ENCODE results near the gene RASSF3.
"Not testable (repeated sequence)": the region's sequence is repeated elsewhere in the genome, so short reads cannot be mapped to it uniquely, and the experiment has no call there.

RASSF3 gene

DNA sequence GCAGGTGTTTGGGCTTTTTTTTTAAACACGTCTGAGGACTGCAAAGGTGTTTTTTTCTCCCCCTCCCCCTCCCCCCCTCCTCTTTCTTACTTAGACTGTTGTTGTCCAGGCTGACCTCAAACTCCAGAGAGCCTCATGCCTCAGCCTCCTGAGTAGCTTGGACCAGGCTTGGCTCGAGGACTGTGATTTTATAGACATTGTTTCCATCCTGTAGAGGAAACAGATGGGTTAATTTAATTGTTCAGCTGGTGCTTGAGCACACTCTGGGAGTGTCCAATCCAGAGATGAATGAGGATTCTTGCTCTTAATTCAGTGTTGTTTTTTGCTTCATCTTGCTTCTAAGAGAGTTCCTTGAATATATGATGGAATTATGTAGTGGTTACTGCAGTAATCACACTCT, 42.1 kb downstream of the RASSF3 start:
- no peak overlapping the region for H3K4me3 ChIP-seq (ENCODE audit: low read depth, low read length)
- TF ChIP-seq, protein P1, sequence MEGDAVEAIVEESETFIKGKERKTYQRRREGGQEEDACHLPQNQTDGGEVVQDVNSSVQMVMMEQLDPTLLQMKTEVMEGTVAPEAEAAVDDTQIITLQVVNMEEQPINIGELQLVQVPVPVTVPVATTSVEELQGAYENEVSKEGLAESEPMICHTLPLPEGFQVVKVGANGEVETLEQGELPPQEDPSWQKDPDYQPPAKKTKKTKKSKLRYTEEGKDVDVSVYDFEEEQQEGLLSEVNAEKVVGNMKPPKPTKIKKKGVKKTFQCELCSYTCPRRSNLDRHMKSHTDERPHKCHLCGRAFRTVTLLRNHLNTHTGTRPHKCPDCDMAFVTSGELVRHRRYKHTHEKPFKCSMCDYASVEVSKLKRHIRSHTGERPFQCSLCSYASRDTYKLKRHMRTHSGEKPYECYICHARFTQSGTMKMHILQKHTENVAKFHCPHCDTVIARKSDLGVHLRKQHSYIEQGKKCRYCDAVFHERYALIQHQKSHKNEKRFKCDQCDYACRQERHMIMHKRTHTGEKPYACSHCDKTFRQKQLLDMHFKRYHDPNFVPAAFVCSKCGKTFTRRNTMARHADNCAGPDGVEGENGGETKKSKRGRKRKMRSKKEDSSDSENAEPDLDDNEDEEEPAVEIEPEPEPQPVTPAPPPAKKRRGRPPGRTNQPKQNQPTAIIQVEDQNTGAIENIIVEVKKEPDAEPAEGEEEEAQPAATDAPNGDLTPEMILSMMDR (IDR thresholded peaks at IDR 0.05; ENCODE audit: low read depth, low read length) = no peak

DNA sequence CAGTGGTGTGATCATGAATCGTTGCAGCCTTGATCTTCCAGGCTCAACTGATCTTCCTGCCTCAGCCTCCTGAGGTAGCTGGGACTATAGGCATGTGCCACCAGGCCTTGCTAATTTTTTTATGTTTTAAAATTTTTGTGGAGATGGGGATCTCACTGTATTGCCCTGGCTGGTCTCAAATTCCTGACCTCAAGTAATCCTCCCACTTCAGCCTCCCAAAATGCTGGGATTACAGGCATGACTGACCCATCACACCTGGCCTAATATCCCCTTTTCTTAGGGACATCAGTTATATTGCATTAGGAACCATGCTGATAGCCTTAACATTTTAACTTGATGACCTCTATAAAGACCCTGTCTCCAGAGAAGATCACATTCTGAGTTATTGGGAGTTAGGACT, 42.8 kb downstream of the RASSF3 start:
- no peak overlapping the region for H3K4me3 ChIP-seq (ENCODE audit: low read depth, low read length)
- TF ChIP-seq, protein P1 (IDR thresholded peaks at IDR 0.05; ENCODE audit: low read depth, low read length) = no peak

DNA sequence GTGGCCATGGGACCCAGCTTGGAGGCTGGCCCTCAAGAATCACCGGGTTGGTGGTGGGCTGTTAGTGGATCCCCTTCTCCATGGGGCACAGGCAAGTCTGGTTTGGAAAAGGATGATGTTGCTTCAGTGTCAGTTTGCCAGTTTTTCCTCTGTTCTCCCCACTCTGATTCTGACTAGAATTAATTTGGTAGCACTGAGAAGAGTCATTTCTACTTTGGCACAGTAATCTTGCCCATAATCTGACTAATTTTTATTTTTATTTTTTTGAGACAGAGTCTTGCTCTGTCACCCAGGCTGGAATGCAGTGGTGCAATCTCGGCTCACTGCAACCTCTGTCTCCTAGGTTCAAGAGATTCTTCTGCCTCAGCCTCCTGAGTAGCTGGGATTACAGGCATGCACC, 43.6 kb downstream of the RASSF3 start:
- not testable (repeated sequence) for H3K4me3 ChIP-seq (ENCODE audit: low read depth, low read length)

DNA sequence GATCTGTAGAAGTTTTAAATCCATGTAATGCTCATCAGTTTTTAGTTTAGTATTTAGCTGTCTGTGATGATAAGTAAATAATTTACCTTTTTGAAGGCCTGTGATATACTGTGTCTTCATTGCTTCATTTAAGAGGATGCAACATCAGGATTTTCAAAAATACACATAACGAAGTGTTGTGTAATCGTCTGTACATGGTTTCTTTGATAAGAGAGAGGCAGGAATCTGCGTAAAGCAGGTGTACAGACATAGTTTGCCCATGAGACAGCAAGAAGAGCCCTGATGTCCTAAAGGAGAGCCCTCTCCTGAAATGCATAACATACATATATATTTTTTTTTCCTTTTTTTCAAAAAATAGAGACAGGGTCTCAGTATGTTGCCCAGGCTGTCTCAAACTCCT, 44.8 kb downstream of the RASSF3 start:
- TF ChIP-seq, protein P1 (IDR thresholded peaks at IDR 0.05; ENCODE audit: low read depth, low read length) = no peak
- no peak overlapping the region for H3K4me3 ChIP-seq (ENCODE audit: low read depth, low read length)

DNA sequence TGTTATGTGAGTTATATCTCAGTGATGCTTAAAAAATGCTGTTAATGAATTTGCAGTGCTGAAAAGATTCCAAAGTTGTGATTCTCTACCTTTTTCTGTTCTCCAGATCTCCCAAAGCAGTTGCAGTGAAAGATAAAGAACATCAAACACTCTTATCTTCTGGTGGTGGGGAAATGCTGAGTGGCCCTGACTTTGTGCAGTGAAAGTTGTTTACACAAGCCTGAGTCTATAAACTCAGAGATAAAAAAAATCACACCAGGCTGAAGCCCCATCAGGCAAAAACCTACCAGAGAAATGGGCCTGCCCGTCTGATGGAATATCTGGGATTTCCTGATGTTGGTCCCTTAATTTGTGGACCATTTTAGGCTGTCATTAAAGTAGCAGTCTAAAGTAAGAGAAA, 46.1 kb downstream of the RASSF3 start:
- no peak overlapping the region for H3K4me3 ChIP-seq (ENCODE audit: low read depth, low read length)
- TF ChIP-seq, protein P1 (IDR thresholded peaks at IDR 0.05; ENCODE audit: low read depth, low read length) = no peak

DNA sequence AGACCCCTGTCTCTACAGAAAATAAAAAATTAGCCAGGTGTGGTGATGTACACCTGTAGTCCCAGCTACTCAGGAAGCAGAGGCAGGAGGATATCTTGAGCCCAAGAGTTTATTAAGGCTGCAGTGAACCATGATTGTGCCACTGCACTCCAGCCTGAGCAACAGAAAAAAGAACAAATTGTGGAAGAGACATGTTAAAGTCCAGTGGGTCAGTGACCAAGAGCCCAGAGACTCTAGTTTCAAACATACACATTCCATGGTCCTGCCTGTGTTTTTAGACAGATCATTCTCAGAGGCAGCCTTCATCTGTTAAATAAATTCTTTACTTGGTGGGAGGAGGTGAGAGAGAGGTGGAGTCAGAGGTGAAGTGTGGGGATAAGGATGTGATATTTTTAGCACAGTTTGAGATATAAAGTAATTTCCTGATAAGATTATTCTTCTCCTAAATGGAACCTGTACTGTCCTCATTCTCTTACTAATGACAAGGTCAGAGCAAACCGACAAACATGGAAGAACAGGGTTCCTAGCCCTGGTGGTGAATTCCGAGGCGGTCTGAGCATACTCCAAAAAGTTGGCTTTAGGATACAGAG, 48.7 kb downstream of the RASSF3 start:
- TF ChIP-seq, protein P1 (IDR thresholded peaks at IDR 0.05; ENCODE audit: low read depth, low read length) = no peak
- H3K4me3 ChIP-seq (ENCODE audit: low read depth, low read length) = no peak overlapping the region

DNA sequence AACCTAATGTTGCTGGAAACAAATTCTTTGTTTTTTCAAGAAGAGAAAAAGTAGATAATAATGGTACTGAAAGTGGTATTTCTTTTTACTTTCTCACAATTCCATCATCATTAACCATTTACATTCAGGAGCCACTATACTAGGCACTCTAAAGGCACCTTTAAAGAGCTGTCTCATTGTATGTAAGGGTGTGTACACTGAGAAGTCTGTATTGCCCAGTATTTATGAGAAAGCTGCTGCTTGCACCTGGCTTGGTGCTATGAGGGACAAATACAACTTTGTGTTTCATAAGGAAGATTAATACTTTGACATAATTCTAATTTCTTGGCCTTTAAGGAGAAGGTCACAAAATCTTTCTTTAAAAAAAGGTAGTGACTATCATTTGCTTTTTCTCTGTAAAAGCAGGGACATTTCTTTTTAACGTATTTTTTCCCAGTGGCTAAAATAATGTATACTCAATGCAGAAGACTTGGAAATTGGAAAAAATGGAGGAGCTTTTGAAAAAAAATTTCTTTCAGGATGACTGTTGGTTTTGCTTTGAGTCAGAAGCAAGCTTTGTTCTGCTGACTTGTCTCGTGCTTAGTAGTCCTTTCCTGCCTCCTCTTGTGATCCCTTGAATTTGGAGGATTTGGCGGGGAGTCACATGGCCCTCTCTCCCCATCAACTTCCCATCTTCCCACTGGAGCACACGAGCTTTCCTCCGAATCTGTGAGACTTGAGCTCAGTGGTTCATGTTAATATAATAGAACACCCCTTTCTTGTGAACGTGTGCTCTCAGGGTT, 50.1 kb downstream of the RASSF3 start:
- no peak overlapping the region for H3K4me3 ChIP-seq (ENCODE audit: low read depth, low read length)
- TF ChIP-seq, protein P1 (IDR thresholded peaks at IDR 0.05; ENCODE audit: low read depth, low read length) = no peak
